ENCODE measurements around the gene FAM171A1. TPM values are rescaled to one million over a fixed set of nuclear protein-coding genes. Genes with fewer than 3 reads are reported as not detected.

FAM171A1 gene
- polyA plus RNA-seq, 1 donor (not counting 4 experiments of a cell fraction or from before 2014, with no cell fraction given), result 8.8 TPM

DNA sequence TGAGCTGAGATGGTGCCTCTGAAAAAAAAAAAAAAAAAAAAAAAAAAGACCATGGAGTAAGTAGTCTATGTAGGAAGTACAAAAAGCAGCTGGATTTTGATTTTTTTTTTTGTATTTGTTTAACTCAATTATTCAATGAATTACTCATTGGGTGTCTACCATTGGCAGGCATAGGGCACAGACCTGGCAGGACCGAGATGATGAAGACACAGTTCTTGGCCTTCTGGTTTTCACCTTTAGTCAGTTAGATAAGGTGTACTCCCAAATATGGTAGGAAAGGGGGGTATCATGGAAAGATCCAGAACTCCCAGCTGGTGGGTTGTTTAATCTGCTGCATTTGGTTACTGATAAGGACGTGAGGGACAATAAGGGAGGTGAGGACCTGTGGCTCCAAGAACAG, 105.5 kb downstream of the FAM171A1 start:
- DNase-seq (ENCODE audit: low read depth, low spot score), result no peak
- dilution Hi-C loops (cut with MboI; ENCODE audit: extremely low pct_ligation_motif_present, low sequenced_read_pairs), result no loop called here
- H3K4me3 ChIP-seq (ENCODE audit: control insufficient read depth in 2 of 3, extremely low read depth in 1 of 3, insufficient read depth in 2 of 3, low read depth in 1 of 3, low read length in 3 of 3), result no peak overlapping the region
- FAIRE-seq, result no peak
- H2AFZ ChIP-seq (ENCODE audit: control insufficient read depth, low read length), result no peak overlapping the region
- no peak overlapping the region for H3K4me2 ChIP-seq (ENCODE audit: control insufficient read depth, extremely low read depth, insufficient read depth, low read depth, low read length)
- H3K9me3 ChIP-seq (ENCODE audit: control insufficient read depth, low read depth, low read length), result no peaks in the 10 kb centered on the region
- no peaks in the 10 kb centered on the region for H3K79me2 ChIP-seq (ENCODE audit: control insufficient read depth, insufficient read depth, low read length)
- H3K27me3 ChIP-seq (ENCODE audit: control insufficient read depth, extremely low read depth, insufficient read depth, low read length), result no peaks in the 10 kb centered on the region
- TF ChIP-seq EZH2 (IDR thresholded peaks at IDR 0.05; ENCODE audit: low read length) (no peak), CTCF (optimal IDR thresholded peaks at IDR 0.05 in 1 of 3, IDR thresholded peaks at IDR 0.05 in 1 of 3, conservative IDR thresholded peaks at IDR 0.05 in 1 of 3; ENCODE audit: extremely low read depth in 1 of 3, insufficient read depth in 2 of 3, low read length in 3 of 3) (no peak)
- H4K20me1 ChIP-seq (ENCODE audit: control insufficient read depth, extremely low read depth, insufficient read depth, low read length), result no peaks in the 10 kb centered on the region
- no peaks in the 10 kb centered on the region for H3K36me3 ChIP-seq (ENCODE audit: control insufficient read depth in 2 of 2, extremely low read depth in 1 of 2, insufficient read depth in 2 of 2, low read length in 2 of 2)
- no peaks in the 10 kb centered on the region for H3K4me1 ChIP-seq (ENCODE audit: control insufficient read depth, extremely low read depth, insufficient read depth, low read length)
- H3K9ac ChIP-seq (ENCODE audit: control insufficient read depth, extremely low read depth, insufficient read depth, low read length), result no peak overlapping the region
- H3K27ac ChIP-seq (ENCODE audit: control insufficient read depth, insufficient read depth, low read length), result no peak overlapping the region
- H3K9me1 ChIP-seq (ENCODE audit: control insufficient read depth, extremely low read depth, insufficient read depth, low read length), result no peaks in the 10 kb centered on the region

- Histone ChIP-seq H3K9me3 (ENCODE audit: control insufficient read depth, low read depth, low read length) (no peaks in the 10 kb centered on the region), H3K9ac (ENCODE audit: control insufficient read depth, extremely low read depth, insufficient read depth, low read length) (no peak overlapping the region), H4K20me1 (ENCODE audit: control insufficient read depth, extremely low read depth, insufficient read depth, low read length) (no peaks in the 10 kb centered on the region), H3K27ac (ENCODE audit: control insufficient read depth, insufficient read depth, low read length) (no peak overlapping the region), H3K27me3 (ENCODE audit: control insufficient read depth, extremely low read depth, insufficient read depth, low read length) (no peaks in the 10 kb centered on the region), H3K36me3 (ENCODE audit: control insufficient read depth in 2 of 2, extremely low read depth in 1 of 2, insufficient read depth in 2 of 2, low read length in 2 of 2) (no peaks in the 10 kb centered on the region), H3K4me1 (ENCODE audit: control insufficient read depth, extremely low read depth, insufficient read depth, low read length) (no peaks in the 10 kb centered on the region), H3K79me2 (ENCODE audit: control insufficient read depth, insufficient read depth, low read length) (no peaks in the 10 kb centered on the region), H2AFZ (ENCODE audit: control insufficient read depth, low read length) (no peak overlapping the region), H3K4me2 (ENCODE audit: control insufficient read depth, extremely low read depth, insufficient read depth, low read depth, low read length) (no peak overlapping the region), H3K4me3 (ENCODE audit: control insufficient read depth in 2 of 3, extremely low read depth in 1 of 3, insufficient read depth in 2 of 3, low read depth in 1 of 3, low read length in 3 of 3) (no peak overlapping the region), H3K9me1 (ENCODE audit: control insufficient read depth, extremely low read depth, insufficient read depth, low read length) (no peaks in the 10 kb centered on the region)
- TF ChIP-seq EZH2 (IDR thresholded peaks at IDR 0.05; ENCODE audit: low read length) (no peak), CTCF (optimal IDR thresholded peaks at IDR 0.05 in 1 of 3, IDR thresholded peaks at IDR 0.05 in 1 of 3, conservative IDR thresholded peaks at IDR 0.05 in 1 of 3; ENCODE audit: extremely low read depth in 1 of 3, insufficient read depth in 2 of 3, low read length in 3 of 3) (no peak)
- DNase-seq (ENCODE audit: low read depth, low spot score) (no peak), FAIRE-seq (no peak)
- dilution Hi-C loops (cut with MboI; ENCODE audit: extremely low pct_ligation_motif_present, low sequenced_read_pairs), result no loop called here
Observed at GRCh38 chr10:15265056-15265455, 106.0 kb downstream of the FAM171A1 start.
